Small intestine (tissue), 7 donors: ENCODE results near the gene CLUH. TPM values are rescaled to one million over a fixed set of nuclear protein-coding genes. Genes with fewer than 3 reads are reported as not detected.
"Not testable (repeated sequence)": the region's sequence is repeated elsewhere in the genome, so short reads cannot be mapped to it uniquely, and the experiment has no call there.

Source experiments
- DNase-seq, 2 donors: peaks; one replicate each; pipeline versions ENCODE4 v3.0.0 to v3.0.0-alpha.2; 2013
- FAIRE-seq: peaks from 2 replicates; lab custom pipeline; 2012; peaks lifted over from hg19 to GRCh38; lab: Jason Lieb, UNC
- H3K27ac ChIP-seq, 3 donors: one replicate each; pipeline ENCODE4 v1.5.1; 2013; ENCODE audit warnings: low read length in 2 of 3, mild to moderate bottlenecking in 2 of 3, control low read depth in 1 of 3, inconsistent platforms in 1 of 3, low read depth in 1 of 3, moderate library complexity in 1 of 3
- H3K27me3 ChIP-seq, 3 donors: one replicate each; pipeline ENCODE4 v1.6.1; 2013; ENCODE audit warnings: low read length in 3 of 3, inconsistent platforms in 1 of 3; ENCODE audit not compliant: control insufficient read depth in 3 of 3, insufficient read depth in 3 of 3
- H3K36me3 ChIP-seq, 3 donors: one replicate each; pipeline ENCODE4 v1.6.1; 2013; ENCODE audit warnings: low read length in 3 of 3, inconsistent platforms in 1 of 3, low read depth in 1 of 3, mild to moderate bottlenecking in 1 of 3, moderate library complexity in 1 of 3; ENCODE audit not compliant: control insufficient read depth in 3 of 3, insufficient read depth in 2 of 3
- H3K4me1 ChIP-seq, 3 donors: one replicate each; pipeline ENCODE4 v1.6.1; 2013; ENCODE audit warnings: low read length in 2 of 3, inconsistent platforms in 1 of 3, low read depth in 1 of 3, mild to moderate bottlenecking in 1 of 3, moderate library complexity in 1 of 3; ENCODE audit not compliant: control insufficient read depth in 3 of 3, insufficient read depth in 2 of 3
- H3K4me3 ChIP-seq, 3 donors: one replicate each; pipeline ENCODE4 v1.5.1; 2013; ENCODE audit warnings: low read length in 3 of 3, control low read depth in 1 of 3, inconsistent platforms in 1 of 3, low read depth in 1 of 3, mild to moderate bottlenecking in 1 of 3, moderate library complexity in 1 of 3
- H3K9me3 ChIP-seq, 2 donors: one replicate each; pipeline ENCODE4 v1.6.1; 2013; ENCODE audit warnings: low read depth in 1 of 2, low read length in 1 of 2; ENCODE audit not compliant: control insufficient read depth in 2 of 2, insufficient read depth in 1 of 2
- WGBS, 3 donors: extraction: QIAGEN DNeasy Blood & Tissue Kit; methylation state at CpG; one replicate each; pipeline ENCODE4 v1.1.7; 2013; 5-methylcytosine and 5-hydroxymethylcytosine counted together
- polyA plus RNA-seq, 4 donors: library from polyadenylated mRNA; stranded (reverse) in 3 of 4; unstranded in 1 of 4; fragments of 200-250 nt in 3 of 4; fragments of 120-200 nt in 1 of 4; gene quantifications; one replicate each; pipeline versions ENCODE4 v1.2.1 to v1.2.3, GENCODE V29; 2013
- donor health status: healthy with polysubstance abuse.
- donor health status: control.
- donor health status: control.
- donor health status: Bipolar disorder and iron deficiency.
- donor health status: healthy.

The CLUH gene
- polyA plus RNA-seq, 4 donors, result 46.3 to 93.9 (median 72.9) TPM

GRCh38 chr17:2680961-2681360, 30.6 kb downstream of the CLUH start:
- Histone ChIP-seq H3K27ac (no peak overlapping the region), H3K4me1 (no peaks in the 10 kb centered on the region), H3K4me3 (no peak overlapping the region), H3K9me3 (no peaks in the 10 kb centered on the region), H3K27me3 (no peaks in the 10 kb centered on the region), H3K36me3 (peaks cover 0 to 46% (median 18%) of the 10 kb centered on the region in 3 donors)
- 93 to 100% (median 95%) methylated on average over 2 of the region's 2 CpGs for WGBS, 3 donors
- no peak for DNase-seq
- FAIRE-seq, result no peak

GRCh38 chr17:2679247-2679646, 32.3 kb downstream of the CLUH start:
- not testable (repeated sequence) for H3K9me3 ChIP-seq, H3K27me3 ChIP-seq, H3K4me3 ChIP-seq, DNase-seq, FAIRE-seq, H3K4me1 ChIP-seq, H3K27ac ChIP-seq
- H3K36me3 ChIP-seq, result peaks cover 3 to 48% (median 18%) of the 10 kb centered on the region in 3 donors
- 98 to 100% (median 99%) methylated on average over 1 of the region's 1 CpG for WGBS, 3 donors

- Histone ChIP-seq H3K36me3 (peaks cover 17 to 58% (median 22%) of the 10 kb centered on the region in 3 donors), H3K4me3 (no peak overlapping the region), H3K9me3 (no peaks in the 10 kb centered on the region), H3K27ac (no peak overlapping the region), H3K27me3 (no peaks in the 10 kb centered on the region), H3K4me1 (no peaks in the 10 kb centered on the region)
- 85 to 94% (median 91%) methylated on average over 5 of the region's 5 CpGs for WGBS, 3 donors
- FAIRE-seq (no peak), DNase-seq (no peak)
These were observed 39.5 kb downstream of the CLUH start for GRCh38 chr17:2672026-2672425.

DNA sequence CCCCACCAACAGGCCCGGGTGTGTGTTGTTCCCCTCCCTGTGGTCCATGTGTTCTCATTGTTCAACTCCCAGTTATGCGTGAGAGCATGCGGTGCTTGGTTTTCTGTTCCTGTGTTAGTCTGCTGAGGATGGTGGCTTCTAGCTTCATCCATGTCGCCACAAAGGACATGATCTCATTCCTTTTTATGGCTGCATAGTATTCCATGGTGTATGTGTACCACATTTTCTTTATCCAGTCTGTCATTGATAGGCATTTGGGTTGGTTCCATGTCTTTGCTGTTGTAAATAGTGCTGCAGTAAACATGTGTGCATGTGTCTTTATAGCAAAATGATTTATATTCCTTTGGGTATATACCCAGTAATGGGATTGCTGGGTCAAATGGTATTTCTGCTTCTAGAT, 51.2 kb downstream of the CLUH start:
- not testable (repeated sequence) for H3K4me1 ChIP-seq, H3K4me3 ChIP-seq, H3K27ac ChIP-seq, DNase-seq, FAIRE-seq, H3K27me3 ChIP-seq, H3K9me3 ChIP-seq
- H3K36me3 ChIP-seq, result peaks cover 0 to 33% (median 2%) of the 10 kb centered on the region in 3 donors
- 95 to 99% (median 98%) methylated on average over 4 of the region's 4 CpGs for WGBS, 3 donors

DNA sequence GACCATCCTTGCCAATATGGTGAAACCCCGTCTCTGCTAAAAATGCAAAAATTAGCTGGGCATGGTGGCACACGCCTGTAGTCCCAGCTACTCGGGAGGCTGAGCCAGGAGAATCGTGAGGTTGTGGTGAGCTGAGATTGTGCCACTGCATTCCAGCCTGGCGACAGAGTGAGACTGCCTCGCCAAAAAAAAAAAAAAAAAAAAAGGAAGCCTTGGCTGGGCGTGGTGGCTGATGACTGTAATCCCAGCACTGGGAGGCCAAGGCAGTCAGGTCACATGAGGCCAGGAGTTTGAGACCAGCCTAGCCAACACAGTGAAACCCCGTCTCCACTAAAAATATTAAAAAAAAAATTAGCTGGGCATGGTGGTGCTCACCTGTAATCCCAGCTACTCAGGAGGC, 52.2 kb downstream of the CLUH start:
- FAIRE-seq, H3K27me3 ChIP-seq, H3K4me1 ChIP-seq, H3K27ac ChIP-seq, H3K9me3 ChIP-seq, H3K4me3 ChIP-seq: not testable (repeated sequence)
- 62 to 71% (median 68%) methylated on average over 8 of the region's 8 CpGs for WGBS, 3 donors
- peak in 1 of 2 donors; percentile 51 for DNase-seq
- H3K36me3 ChIP-seq, result peaks cover 0 to 39% (median 2%) of the 10 kb centered on the region in 3 donors

GRCh38 chr17:2656283-2656682, 55.3 kb downstream of the CLUH start:
- FAIRE-seq (no peak), DNase-seq (no peak)
- Histone ChIP-seq H3K4me3 (no peak overlapping the region), H3K4me1 (no peaks in the 10 kb centered on the region), H3K27me3 (no peaks in the 10 kb centered on the region), H3K27ac (no peak overlapping the region), H3K9me3 (no peaks in the 10 kb centered on the region), H3K36me3 (peaks cover 0 to 31% (median 5%) of the 10 kb centered on the region in 3 donors)
- 0 to 19% (median 12%) methylated on average over 1 of the region's 1 CpG for WGBS, 3 donors

DNA sequence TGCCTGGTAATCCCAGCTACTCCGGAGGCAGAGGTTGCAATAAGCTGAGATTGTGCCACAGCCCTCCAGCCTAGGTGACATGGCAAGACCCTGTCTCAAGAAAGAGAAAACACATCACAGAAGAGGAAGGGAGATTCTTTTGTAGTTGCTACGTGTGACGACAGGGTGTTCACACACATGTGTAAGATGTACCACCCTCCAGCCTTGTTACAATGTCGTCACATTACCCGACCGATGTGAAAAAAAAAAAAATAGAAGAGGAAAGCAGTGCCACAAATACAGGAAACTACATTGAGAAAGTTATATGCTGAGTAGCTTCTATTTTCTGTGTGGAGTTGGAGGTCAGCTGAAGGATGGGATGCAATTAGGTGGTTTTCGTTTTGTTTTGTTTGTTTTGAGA, 56.0 kb downstream of the CLUH start:
- H3K36me3 ChIP-seq, result peaks cover 0 to 33% (median 5%) of the 10 kb centered on the region in 3 donors
- H3K9me3 ChIP-seq, result no peaks in the 10 kb centered on the region
- H3K27me3 ChIP-seq, result no peaks in the 10 kb centered on the region
- H3K27ac ChIP-seq, result no peak overlapping the region
- WGBS, 3 donors, result 68 to 84% (median 75%) methylated on average over 7 of the region's 7 CpGs
- FAIRE-seq (no peak), DNase-seq (no peak)
- no peaks in the 10 kb centered on the region for H3K4me1 ChIP-seq
- H3K4me3 ChIP-seq, result no peak overlapping the region

DNA sequence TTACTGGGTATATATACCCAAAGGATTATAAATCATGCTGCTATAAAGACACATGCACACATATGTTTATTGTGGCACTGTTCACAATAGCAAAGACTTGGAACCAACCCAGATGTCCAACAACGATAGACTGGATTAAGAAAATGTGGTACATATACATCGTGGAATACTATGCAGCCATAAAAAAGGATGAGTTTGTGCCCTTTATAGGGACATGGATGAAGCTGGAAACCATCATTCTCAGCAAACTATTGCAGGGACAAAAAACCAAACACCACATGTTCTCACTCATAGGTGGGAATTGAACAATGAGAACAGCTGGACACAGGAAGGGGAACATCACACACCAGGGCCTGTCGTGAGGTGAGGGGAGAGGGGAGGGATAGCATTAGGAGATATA, 58.7 kb downstream of the CLUH start:
- not testable (repeated sequence) for H3K4me3 ChIP-seq, H3K27me3 ChIP-seq, DNase-seq, H3K4me1 ChIP-seq, H3K27ac ChIP-seq, H3K9me3 ChIP-seq, FAIRE-seq
- peaks cover 0 to 42% (median 7%) of the 10 kb centered on the region in 3 donors for H3K36me3 ChIP-seq
- WGBS, 3 donors, result 83 to 94% (median 89%) methylated on average over 3 of the region's 3 CpGs

DNA sequence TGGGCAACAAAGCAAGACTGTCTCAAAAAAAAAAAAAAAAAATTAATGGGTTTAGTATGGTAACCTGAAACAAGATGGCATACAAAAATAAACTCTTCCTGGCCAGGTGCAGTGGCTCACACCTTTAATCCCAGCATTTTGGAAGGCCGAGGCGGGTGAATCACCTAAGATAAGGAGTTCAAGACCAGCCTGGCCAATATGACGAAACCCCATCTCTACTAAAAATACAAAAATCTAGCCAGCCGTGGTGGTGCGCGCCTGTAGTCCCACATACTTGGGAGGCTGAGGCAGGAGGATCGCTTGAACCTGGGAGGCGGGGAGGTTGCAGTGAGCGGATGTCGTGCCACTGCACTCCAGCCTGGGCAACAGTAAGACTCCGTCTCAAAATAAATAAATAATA, 62.4 kb downstream of the CLUH start:
- DNase-seq, result no peak
- Histone ChIP-seq H3K4me1 (no peaks in the 10 kb centered on the region), H3K36me3 (peaks cover 0 to 43% (median 9%) of the 10 kb centered on the region in 3 donors), H3K4me3 (no peak overlapping the region), H3K27ac (no peak overlapping the region), H3K9me3 (no peaks in the 10 kb centered on the region), H3K27me3 (no peaks in the 10 kb centered on the region)
- WGBS, 3 donors, result 94 to 98% (median 96%) methylated on average over 11 of the region's 11 CpGs
- no peak for FAIRE-seq
